NCI-H2227 (cell line): ENCODE measurements around the gene USH2A.
"Not testable (repeated sequence)": the region's sequence is repeated elsewhere in the genome, so short reads cannot be mapped to it uniquely, and the experiment has no call there.

Experiments
- DNase-seq: peaks from one replicate; lab custom pipeline; 2025; ENCODE audit not compliant: unreplicated experiment; lab: John Stamatoyannopoulos, UW

Gene USH2A

DNA sequence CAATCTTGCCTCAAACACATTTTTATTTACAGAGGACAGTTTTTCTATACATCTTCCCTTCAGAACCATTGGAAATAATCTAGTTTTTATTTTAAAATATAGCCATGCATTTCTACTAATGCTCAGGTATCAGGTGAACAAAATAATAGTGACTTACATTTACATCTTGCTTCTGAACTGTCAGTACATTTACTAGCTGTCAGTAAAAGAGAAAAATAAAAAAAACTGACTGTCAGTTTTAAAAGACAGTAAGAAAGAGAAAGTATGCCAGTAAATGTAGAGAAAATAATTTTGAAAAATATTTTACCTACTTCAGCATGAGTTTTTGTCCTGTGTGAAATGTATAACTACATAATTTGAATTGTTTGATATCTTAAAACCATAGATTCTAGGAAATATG is 33.5 kb downstream of the USH2A start:
- no peak for DNase-seq

- DNase-seq: no peak
These were observed 34.7 kb downstream of the USH2A start for GRCh38 chr1:216388558-216388957.

DNA sequence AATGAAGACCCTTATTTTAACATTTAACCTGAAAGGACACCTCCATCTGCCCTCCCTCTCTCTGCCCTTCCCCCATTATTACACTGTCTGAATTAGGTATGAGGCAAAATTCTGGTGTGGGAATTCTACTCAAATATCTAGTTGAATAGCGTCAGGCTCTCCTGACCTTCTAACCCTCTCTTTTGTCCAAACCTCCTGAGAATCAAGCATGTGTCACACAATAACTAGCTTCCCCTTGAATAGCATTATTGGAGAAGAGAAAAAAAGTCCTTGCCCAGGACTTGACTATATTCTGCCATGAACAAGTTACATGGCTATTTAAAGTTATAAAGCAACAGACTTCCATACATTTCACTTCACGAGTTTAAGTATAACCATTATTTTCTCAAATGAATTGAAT is 35.5 kb downstream of the USH2A start:
- no peak for DNase-seq

GRCh38 chr1:216379441-216379840 is 43.8 kb downstream of the USH2A start:
- DNase-seq: no peak

GRCh38 chr1:216368249-216368648 is 55.0 kb downstream of the USH2A start:
- DNase-seq: no peak

GRCh38 chr1:216366979-216367378 is 56.3 kb downstream of the USH2A start:
- no peak for DNase-seq

- no peak for DNase-seq
These were observed 66.3 kb downstream of the USH2A start for GRCh38 chr1:216356945-216357344.

- no peak for DNase-seq
These were observed 73.1 kb downstream of the USH2A start for GRCh38 chr1:216350186-216350585.

DNA sequence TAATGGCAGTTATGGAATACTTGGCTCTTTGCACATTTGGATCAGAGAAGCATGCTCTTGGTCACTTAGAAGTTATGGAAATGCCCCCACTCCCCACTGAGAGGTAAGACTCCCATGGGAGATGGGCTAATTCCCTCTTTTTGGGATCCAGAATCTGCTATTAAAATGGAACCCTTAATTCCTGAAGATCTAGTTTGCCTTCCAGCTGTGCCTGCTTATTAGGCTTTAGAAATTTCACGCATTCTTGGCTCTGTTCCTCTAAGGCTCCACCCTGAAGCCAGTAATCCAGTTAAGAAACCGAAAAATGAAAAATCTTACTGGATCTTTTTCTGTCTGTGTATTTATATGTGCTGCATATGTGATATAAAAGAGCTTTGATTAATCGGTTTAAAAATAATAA is 76.7 kb downstream of the USH2A start:
- DNase-seq: no peak

GRCh38 chr1:216340542-216340941 is 82.7 kb downstream of the USH2A start:
- not testable (repeated sequence) for DNase-seq

- no peak for DNase-seq
These were observed 90.8 kb downstream of the USH2A start for GRCh38 chr1:216332462-216332861.

GRCh38 chr1:216332003-216332402 is 91.2 kb downstream of the USH2A start:
- no peak for DNase-seq

DNA sequence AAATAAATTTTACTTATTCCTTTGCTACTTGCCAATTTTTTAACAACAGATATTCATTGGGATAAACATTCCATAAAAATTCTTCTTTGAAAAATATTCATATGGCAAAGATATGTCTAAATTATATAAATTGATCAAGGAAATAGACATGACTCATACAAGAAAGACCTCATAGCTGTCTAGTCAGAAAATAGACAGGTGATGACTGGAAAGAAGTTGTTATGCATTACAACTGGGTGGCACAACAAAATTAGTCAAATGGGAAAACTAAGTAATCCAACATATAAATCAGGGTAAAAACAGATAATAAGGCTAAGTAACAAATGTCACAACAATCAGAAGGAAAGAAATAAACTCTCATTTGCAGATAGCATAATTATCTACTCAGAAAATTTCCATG is 92.0 kb downstream of the USH2A start:
- DNase-seq: no peak

GRCh38 chr1:216330262-216330661 is 93.0 kb downstream of the USH2A start:
- no peak for DNase-seq

DNA sequence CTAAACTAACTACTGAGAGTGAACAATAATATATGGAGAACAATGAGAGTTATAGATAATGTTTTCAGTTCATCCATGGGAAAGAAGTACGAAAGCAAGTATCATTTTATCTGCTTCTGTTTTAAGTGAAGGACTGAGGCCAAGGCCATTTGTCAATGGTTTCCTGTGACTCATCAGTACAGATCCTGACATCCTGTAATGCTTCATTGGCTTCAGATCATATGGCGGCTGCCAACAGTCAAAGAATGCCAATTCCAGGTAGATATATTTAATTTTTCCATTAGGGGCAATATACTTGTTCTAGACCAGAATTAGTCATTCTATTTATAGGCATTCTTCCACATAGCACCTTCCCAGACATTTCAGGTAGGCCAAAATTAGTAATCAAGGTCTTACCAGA is 97.3 kb downstream of the USH2A start:
- DNase-seq: no peak

DNA sequence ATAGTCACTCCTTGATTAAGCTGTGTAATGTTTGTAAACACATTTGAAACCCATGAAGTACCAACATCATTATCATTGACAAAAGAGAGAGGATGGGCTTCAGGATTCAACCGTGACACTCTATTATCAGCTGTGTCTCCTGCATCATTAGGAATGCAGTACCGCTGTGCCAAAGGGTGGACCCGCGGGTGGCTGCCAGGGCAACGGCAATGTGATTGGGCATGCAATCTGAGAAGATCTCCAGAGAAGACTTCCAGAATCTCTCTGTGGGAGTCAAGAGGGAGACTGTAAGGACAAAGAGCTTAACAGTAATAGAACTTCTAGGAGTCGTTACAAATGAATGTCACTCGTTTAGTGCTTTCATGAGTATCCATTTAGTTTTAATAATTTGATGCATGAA is 97.9 kb downstream of the USH2A start:
- no peak for DNase-seq

- no peak for DNase-seq
These were observed 99.9 kb downstream of the USH2A start for GRCh38 chr1:216323344-216323743.

DNA sequence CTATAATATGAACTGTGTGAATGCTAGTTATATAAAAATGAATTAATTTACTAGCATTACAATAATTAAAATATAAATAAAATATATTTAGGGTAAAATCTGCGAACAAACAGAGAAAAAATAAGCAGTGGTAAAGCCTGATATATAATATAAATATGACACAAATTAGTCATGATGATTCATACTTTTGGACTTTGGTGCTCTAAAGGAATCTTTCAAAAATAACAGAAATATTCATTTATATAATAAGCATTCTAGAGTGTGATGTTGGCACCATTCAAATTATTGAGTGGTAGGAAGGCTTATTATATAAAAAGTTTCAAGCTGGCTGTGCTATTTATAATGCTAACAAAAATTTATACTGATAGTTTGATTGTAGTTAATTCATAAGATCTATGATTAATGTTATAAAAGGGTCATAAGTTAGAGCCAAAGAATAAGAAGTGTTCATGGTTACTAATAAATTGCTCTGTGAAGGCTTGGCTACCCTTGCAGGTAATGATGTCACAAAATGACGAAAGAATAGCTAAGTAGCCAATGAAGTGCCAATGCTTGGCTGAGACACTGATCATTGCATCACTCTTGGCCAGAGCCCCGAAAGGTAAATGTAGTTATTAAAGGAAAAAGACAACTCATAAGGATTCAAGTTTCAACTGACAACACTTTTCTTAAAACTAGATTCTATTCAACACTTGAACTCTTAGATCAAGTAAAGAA is 108.7 kb downstream of the USH2A start:
- DNase-seq: no peak

DNA sequence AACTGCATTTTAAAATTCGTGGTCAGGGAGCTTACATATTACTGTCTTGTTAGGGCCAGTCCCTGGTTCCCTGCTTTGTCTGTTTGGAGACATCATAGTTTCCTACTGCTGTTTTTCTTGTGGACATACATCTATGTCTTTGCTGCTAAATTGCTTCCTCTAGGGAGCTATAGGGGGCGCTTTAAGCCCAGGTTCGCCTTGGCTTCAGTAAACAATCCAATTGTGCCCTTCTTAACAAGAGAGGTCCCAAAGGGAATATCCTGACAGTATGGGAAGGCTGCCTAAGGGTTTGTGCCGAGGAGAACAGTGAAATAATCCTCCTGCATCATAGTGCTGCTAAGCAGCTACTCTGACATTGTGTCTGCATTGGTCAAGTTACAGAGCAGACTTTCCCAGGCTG is 112.5 kb downstream of the USH2A start:
- DNase-seq: no peak

DNA sequence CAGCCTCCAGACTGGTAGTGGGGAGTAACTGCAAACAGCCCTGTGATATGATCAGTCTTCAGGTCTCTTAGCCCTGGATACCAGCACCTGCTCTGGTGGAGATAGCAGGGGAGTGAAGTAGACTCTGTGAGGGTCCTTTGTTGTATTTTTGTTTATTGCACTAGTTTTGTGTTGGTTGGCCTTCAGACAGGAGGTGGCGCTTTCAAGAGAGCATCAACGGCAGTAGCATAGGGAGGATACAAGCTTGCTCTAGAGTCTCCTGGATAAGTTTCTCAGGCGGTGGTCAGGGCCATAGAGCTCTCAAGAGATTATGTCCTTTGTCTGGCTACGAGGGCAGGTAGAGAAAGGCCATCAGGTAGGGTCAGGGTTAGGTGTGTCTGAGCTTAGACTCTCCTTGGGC is 116.4 kb downstream of the USH2A start:
- no peak for DNase-seq

- DNase-seq: no peak
These were observed 119.6 kb downstream of the USH2A start for GRCh38 chr1:216303690-216304089.

- DNase-seq: no peak
These were observed 129.6 kb downstream of the USH2A start for GRCh38 chr1:216293683-216294082.

DNA sequence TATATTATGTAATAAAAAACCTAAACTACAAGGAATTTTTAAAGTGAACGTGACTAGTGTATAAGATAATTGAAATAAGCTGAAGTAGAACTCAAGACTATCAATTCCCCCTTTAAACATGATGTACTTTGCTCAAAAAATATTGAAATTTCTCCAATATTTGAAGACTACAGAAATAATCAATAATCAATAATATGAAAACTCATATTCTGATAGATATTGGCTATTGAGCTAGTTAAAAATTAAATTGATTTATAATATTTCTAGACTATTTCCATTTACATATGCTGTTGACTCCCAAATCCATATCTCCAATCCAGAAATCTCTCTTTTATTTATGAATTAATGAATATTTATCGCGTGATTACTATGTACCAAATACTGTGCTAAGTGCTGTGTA is 133.2 kb downstream of the USH2A start:
- DNase-seq: no peak
